Stimulated activated CD8-positive, alpha-beta memory T cell treated with anti-CD3 and anti-CD28 coated beads, Interleukin-7, amount 100 ng/mL, for 48 hours (primary cell): ENCODE data around the gene PLCZ1.
"Not testable (repeated sequence)": the region's sequence is repeated elsewhere in the genome, so short reads cannot be mapped to it uniquely, and the experiment has no call there.

ENCODE experiments used
- DNase-seq, 2 donors: peaks; one replicate each; pipeline ENCODE4 v3.0.0-alpha.2; 2020; ENCODE audit warnings: low read depth in 1 of 2; ENCODE audit errors: extremely low read depth in 1 of 2

The PLCZ1 gene

GRCh38 chr12:18703321-18703720 is 34.5 kb downstream of the PLCZ1 start:
- no peak for DNase-seq

GRCh38 chr12:18700271-18700670 is 37.5 kb downstream of the PLCZ1 start:
- no peak for DNase-seq

GRCh38 chr12:18696971-18697602 is 40.7 kb downstream of the PLCZ1 start:
- no peak for DNase-seq

GRCh38 chr12:18693986-18694385 is 43.8 kb downstream of the PLCZ1 start:
- DNase-seq, result not testable (repeated sequence)

- DNase-seq, result no peak
Observed at GRCh38 chr12:18690653-18691052, 47.2 kb downstream of the PLCZ1 start.

GRCh38 chr12:18689771-18690170 is 48.0 kb downstream of the PLCZ1 start:
- no peak for DNase-seq

- no peak for DNase-seq
Observed at GRCh38 chr12:18684430-18684829, 53.4 kb downstream of the PLCZ1 start.

GRCh38 chr12:18683327-18684013 is 54.3 kb downstream of the PLCZ1 start:
- DNase-seq, result no peak

GRCh38 chr12:18681818-18682217 is 56.0 kb downstream of the PLCZ1 start:
- DNase-seq, result no peak

- no peak for DNase-seq
Observed at GRCh38 chr12:18676996-18677588, 60.7 kb downstream of the PLCZ1 start.

- DNase-seq, result no peak
Observed at GRCh38 chr12:18676141-18676540, 61.7 kb downstream of the PLCZ1 start.

- no peak for DNase-seq
Observed at GRCh38 chr12:18658829-18659228, 79.0 kb downstream of the PLCZ1 start.

- DNase-seq, result no peak
Observed at GRCh38 chr12:18658179-18658578, 79.6 kb downstream of the PLCZ1 start.

GRCh38 chr12:18655351-18655750 is 82.5 kb downstream of the PLCZ1 start:
- no peak for DNase-seq

- DNase-seq, result no peak
Observed at GRCh38 chr12:18653465-18653864, 84.3 kb downstream of the PLCZ1 start.

- DNase-seq, result no peak
Observed at GRCh38 chr12:18652596-18652995, 85.2 kb downstream of the PLCZ1 start.

GRCh38 chr12:18651525-18651924 is 86.3 kb downstream of the PLCZ1 start:
- no peak for DNase-seq

- no peak for DNase-seq
Observed at GRCh38 chr12:18646286-18646890, 91.4 kb downstream of the PLCZ1 start.

GRCh38 chr12:18644564-18644963 is 93.2 kb downstream of the PLCZ1 start:
- DNase-seq, result no peak

- no peak for DNase-seq
Observed at GRCh38 chr12:18643681-18644080, 94.1 kb downstream of the PLCZ1 start.

GRCh38 chr12:18640321-18640955 is 97.4 kb downstream of the PLCZ1 start:
- DNase-seq, result no peak
